KOPT-K1 (cell line): ENCODE measurements around the gene CEP295NL.
"Not testable (repeated sequence)": the region's sequence is repeated elsewhere in the genome, so short reads cannot be mapped to it uniquely, and the experiment has no call there.

Source experiments
- H3K27ac ChIP-seq: fragments of 200-600 bp; sonication (generic); 2 replicates; pipeline ENCODE4 v1.5.1; 2016; ENCODE audit warnings: antibody characterized with exemption, mild to moderate bottlenecking, low read depth, low read length; ENCODE audit not compliant: poor library complexity, severe bottlenecking
- H3K36me3 ChIP-seq: fragments of 200-600 bp; sonication (generic); 2 replicates; pipeline ENCODE4 v1.5.1; 2017; ENCODE audit warnings: antibody characterized with exemption, mild to moderate bottlenecking, low read length, moderate library complexity; ENCODE audit not compliant: insufficient read depth
- H3K9me3 ChIP-seq: fragments of 200-600 bp; sonication (generic); 2 replicates; pipeline ENCODE4 v1.5.1; 2017; ENCODE audit warnings: antibody characterized with exemption, low read length, mild to moderate bottlenecking; ENCODE audit not compliant: insufficient read depth, poor library complexity, severe bottlenecking

CEP295NL gene

GRCh38 chr17:78920528-78920927, 17.5 kb upstream of the CEP295NL start:
- H3K36me3 ChIP-seq, result no peaks in the 10 kb centered on the region
- no peaks in the 10 kb centered on the region for H3K9me3 ChIP-seq
- H3K27ac ChIP-seq, result no peak overlapping the region

GRCh38 chr17:78919861-78920450, 17.0 kb upstream of the CEP295NL start:
- H3K9me3 ChIP-seq, result no peaks in the 10 kb centered on the region
- H3K36me3 ChIP-seq, result no peaks in the 10 kb centered on the region
- H3K27ac ChIP-seq, result no peak overlapping the region

- no peak overlapping the region for H3K27ac ChIP-seq
- no peaks in the 10 kb centered on the region for H3K9me3 ChIP-seq
- H3K36me3 ChIP-seq, result no peaks in the 10 kb centered on the region
Measured at GRCh38 chr17:78918979-78919378, 16.0 kb upstream of the CEP295NL start.

GRCh38 chr17:78917451-78918275, 14.7 kb upstream of the CEP295NL start:
- Histone ChIP-seq H3K27ac (no peak overlapping the region), H3K9me3 (no peaks in the 10 kb centered on the region), H3K36me3 (no peaks in the 10 kb centered on the region)

DNA sequence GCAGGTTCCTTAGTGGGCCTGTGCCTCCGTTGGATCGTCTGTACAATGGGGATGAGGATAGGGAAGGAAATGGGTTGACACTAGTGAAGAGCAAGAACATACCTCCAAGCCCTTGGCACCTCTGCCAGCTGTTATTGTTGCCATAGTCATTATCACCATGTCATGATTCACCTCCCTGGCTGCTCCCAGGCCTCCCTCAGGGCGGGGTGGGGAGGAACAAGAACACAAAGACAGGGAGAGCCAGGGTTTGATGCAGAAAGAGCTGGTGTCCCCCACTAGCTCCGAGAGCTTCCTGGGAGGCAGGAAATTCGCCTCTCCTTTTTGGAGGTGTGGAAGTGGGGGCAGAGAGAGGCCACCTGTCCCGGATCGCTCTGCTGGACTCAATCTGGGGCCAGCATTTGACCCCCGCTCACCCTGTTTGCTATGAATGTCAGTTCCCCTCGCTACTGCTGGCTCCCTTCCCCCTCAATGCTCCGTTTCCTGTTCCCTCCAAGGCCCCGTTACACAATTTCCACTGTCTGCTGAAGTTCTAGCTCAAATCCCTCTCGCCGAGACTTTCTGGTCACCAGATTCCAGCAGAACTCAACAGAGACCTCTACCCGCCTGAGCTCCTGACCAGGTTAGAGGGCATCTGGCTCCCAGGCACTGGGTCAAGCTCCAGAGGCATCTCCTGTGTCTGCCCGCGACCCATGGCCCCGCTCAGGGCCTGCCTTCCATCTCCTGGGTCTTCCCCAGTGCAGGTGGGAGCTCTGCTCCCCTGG, 13.1 kb upstream of the CEP295NL start:
- no peak overlapping the region for H3K27ac ChIP-seq
- H3K9me3 ChIP-seq, result no peaks in the 10 kb centered on the region
- no peaks in the 10 kb centered on the region for H3K36me3 ChIP-seq

DNA sequence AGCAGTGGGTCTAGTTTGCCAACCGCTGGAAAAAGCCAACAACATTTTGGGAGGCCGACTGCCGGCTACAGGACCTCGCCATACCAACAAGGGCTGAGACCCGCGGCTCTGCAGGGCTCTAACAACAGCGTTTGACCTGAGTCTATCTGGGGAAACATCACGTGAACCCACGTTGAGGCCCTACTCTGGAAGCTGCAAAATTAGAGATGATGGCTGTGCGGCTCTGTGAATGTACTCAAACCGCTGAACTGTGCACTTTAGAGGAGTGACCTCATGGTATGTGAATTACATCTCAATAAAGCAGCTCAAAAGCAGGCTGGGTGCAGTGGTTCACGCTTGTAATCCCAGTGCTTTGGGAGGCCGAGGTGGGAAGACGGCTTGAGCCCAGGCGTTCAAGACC, 10.1 kb upstream of the CEP295NL start:
- Histone ChIP-seq H3K36me3 (no peaks in the 10 kb centered on the region), H3K9me3 (no peaks in the 10 kb centered on the region), H3K27ac (no peak overlapping the region)

GRCh38 chr17:78912082-78912481, 9.1 kb upstream of the CEP295NL start:
- Histone ChIP-seq H3K9me3 (no peaks in the 10 kb centered on the region), H3K36me3 (no peaks in the 10 kb centered on the region), H3K27ac (no peak overlapping the region)

GRCh38 chr17:78911543-78911942, 8.5 kb upstream of the CEP295NL start:
- H3K9me3 ChIP-seq, H3K27ac ChIP-seq, H3K36me3 ChIP-seq: not testable (repeated sequence)

DNA sequence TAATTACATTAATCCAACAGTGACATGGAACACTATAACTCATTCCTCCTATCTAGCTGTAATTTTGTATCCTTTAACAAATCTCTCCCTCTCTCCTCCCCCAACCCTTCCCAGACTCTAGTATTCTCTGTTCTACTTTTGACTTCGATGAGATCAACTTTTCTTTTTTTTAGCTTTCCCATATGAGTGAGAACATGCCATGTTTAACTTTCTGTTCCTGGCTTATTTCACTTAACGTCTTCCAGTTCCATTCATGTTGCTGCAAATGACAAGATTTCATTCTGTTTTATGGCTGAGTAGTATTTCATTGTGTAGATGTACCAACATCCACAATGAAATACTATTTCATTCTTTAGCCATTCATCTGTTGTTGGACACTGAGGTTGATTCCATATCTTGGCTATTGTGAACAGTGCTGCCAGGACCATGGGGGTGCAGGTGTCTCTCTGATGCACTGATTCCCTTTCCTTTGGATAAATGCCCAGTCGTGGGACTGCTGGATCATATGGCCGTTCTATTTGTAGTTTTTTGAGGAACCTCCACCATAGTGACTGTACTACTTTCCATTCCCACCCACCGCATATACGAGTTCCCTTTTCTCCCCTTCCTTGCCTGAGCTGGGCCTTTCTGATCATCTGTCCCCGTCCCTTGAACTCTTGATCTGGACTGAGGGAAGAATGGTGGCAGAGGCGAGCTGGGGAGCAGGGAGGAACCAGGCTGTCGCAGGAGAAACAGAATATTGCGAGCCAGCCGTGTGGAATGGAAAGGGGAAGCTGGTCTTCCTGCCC, 7.7 kb upstream of the CEP295NL start:
- no peaks in the 10 kb centered on the region for H3K36me3 ChIP-seq
- H3K9me3 ChIP-seq, result no peaks in the 10 kb centered on the region
- H3K27ac ChIP-seq, result no peak overlapping the region

DNA sequence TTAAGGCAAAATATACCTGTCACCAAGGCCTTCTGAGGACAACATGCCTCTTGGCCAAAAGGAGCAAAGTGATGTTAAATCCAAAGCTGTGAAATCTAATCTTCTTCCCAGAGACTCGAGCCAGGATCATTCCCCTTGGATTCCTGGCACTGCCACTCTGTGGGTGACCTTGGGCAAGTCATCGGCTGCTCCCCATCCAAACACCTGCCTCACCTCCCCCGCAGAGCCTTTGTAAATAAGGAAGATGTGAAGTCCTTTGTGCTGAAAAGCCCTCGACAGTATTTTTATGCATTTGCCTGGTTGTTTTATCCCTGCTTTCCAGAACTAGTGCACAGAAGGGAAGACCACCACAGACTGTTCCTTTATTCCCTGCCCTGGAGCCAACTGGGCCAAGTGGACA, 5.4 kb upstream of the CEP295NL start:
- no peak overlapping the region for H3K27ac ChIP-seq
- no peaks in the 10 kb centered on the region for H3K9me3 ChIP-seq
- H3K36me3 ChIP-seq, result no peaks in the 10 kb centered on the region

GRCh38 chr17:78905541-78905940, 2.5 kb upstream of the CEP295NL start:
- H3K27ac ChIP-seq, result no peak overlapping the region
- no peaks in the 10 kb centered on the region for H3K9me3 ChIP-seq
- H3K36me3 ChIP-seq, result no peaks in the 10 kb centered on the region

GRCh38 chr17:78905116-78905515, 2.1 kb upstream of the CEP295NL start:
- Histone ChIP-seq H3K27ac (no peak overlapping the region), H3K36me3 (no peaks in the 10 kb centered on the region), H3K9me3 (no peaks in the 10 kb centered on the region)

DNA sequence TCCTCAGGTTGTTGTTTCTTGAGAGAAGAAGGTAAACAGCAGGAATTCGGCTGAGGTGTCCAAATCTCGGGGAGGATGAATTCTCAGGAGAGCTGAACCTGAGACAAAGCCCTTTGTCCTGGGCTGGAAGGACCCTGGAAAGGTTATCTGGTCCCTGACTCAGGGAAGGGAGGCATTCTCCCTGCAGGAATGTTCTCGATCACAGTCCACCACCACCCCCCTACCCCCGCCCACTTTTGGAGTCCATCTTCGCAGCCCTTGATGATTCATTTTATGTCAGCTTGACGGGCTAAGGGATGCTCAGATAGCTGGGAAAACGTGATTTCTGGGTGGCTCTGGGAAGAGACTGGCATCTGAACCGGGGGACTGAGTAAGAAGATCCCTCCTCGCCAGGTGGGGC, 1.4 kb upstream of the CEP295NL start:
- H3K27ac ChIP-seq, result no peak overlapping the region

DNA sequence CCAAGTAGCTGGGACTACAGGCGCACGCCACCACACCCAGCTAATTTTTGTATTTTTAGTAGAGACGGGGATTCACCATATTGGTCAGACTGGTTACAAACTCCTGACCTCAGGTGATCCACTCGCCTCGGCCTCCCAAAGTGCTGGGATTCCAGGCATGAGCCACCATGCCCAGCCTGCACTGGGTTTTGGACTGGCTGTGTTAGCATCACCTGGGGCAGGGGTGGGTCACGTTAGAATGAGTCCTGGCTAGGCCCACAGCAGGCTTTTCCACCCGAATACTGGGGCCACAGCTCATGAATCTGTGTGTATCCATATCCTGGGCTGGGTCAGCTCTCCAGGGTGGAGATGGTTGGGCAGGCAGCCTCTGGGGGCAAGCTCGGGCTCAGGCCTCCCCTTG, 770 bp downstream of the CEP295NL start:
- H3K27ac ChIP-seq, H3K9me3 ChIP-seq, H3K36me3 ChIP-seq: not testable (repeated sequence)

More for the DNA sequence above, 1.4 kb upstream of the CEP295NL start:
- Histone ChIP-seq H3K9me3 (no peaks in the 10 kb centered on the region), H3K36me3 (no peaks in the 10 kb centered on the region)

DNA sequence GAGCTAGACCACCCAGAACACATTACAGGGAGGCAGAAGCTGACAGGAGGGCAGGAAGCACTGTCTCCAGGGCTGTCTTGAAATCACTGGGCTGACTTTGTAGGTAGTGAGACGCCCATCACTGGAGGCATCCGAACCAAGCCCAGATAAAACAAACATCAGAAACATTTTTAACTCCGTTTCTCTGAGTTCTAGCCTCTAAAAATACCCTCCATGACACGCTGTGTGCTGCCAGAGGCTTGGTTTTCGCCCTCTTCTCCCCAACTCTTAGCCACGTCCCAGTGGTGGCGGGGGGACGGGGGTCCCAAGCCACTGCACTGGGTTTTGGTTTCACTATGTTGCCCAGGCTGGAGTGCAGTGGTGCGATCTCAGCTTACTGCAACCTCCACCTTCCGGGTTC, 1.2 kb downstream of the CEP295NL start:
- H3K27ac ChIP-seq, result no peak overlapping the region

More for the DNA sequence above, 1.2 kb downstream of the CEP295NL start:
- no peaks in the 10 kb centered on the region for H3K36me3 ChIP-seq
- no peaks in the 10 kb centered on the region for H3K9me3 ChIP-seq
